Thyroid gland (tissue), 4 donors: ENCODE results near the gene PABPN1L. TPM values are rescaled to one million over a fixed set of nuclear protein-coding genes. Genes with fewer than 3 reads are reported as not detected.

Experiments
- DNase-seq, 2 donors: peaks; one replicate each; pipeline ENCODE4 v3.0.0-alpha.2; 2019
- H3K27ac ChIP-seq, 3 donors: fragments of 200-600 bp; sonication (generic); 1 replicate in 2 of 3; 2 replicates in 1 of 3; pipeline ENCODE4 v1.5.1; 2016 to 2019; ENCODE audit warnings: mild to moderate bottlenecking in 1 of 3, moderate library complexity in 1 of 3
- H3K27me3 ChIP-seq: fragments of 200-600 bp; sonication (generic); one replicate; pipeline ENCODE4 v1.5.1; 2019
- H3K36me3 ChIP-seq, 2 donors: fragments of 200-600 bp; sonication (generic); one replicate each; pipeline ENCODE4 v1.5.1; 2016 to 2019
- H3K4me1 ChIP-seq, 2 donors: fragments of 200-600 bp; sonication (generic); one replicate each; pipeline ENCODE4 v1.5.1; 2017 to 2019
- H3K4me3 ChIP-seq, 3 donors: fragments of 200-600 bp; sonication (generic); replicated peaks in 1 of 3; 1 replicate in 2 of 3; 2 replicates in 1 of 3; pipeline ENCODE4 v1.5.1; 2016; ENCODE audit warnings: mild to moderate bottlenecking in 1 of 3
- H3K9me3 ChIP-seq: fragments of 200-600 bp; sonication (generic); one replicate; pipeline ENCODE4 v1.5.1; 2017
- CTCF ChIP-seq, 6 experiments: fragments of 200-600 bp in 3 of 6; fragments of 450-650 bp in 3 of 6; sonication (generic) in 3 of 6; IDR thresholded peaks; one replicate each; pipeline ENCODE4 v1.5.1; 2016 to 2019; ENCODE audit warnings: antibody characterized with exemption in 6 of 6, mild to moderate bottlenecking in 2 of 6, inconsistent platforms in 1 of 6, moderate library complexity in 1 of 6
- POLR2A ChIP-seq, 2 donors: fragments of 450-650 bp; IDR thresholded peaks; one replicate each; pipeline ENCODE4 v1.6.1; 2017; ENCODE audit warnings: antibody characterized with exemption in 2 of 2, mild to moderate bottlenecking in 2 of 2, moderate library complexity in 1 of 2
- WGBS, 2 donors: methylation state at CpG; one replicate each; pipeline ENCODE4 v1.1.5; 2017; 5-methylcytosine and 5-hydroxymethylcytosine counted together
- intact Hi-C: fragments of 100-400 bp; cut with DNase I; formaldehyde crosslinking; loops from one replicate; pipeline ENCODE4 v1.15.1; 2023
- total RNA-seq, 4 donors: library from RNA; depleted of rRNA; stranded (reverse); fragments of >200 nt; gene quantifications; one replicate each; pipeline ENCODE4 v1.2.3, GENCODE V29; 2016

The PABPN1L gene
- total RNA-seq, 4 donors from 2014 or later, result not detected

GRCh38 chr16:88822281-88823040, 44.0 kb downstream of the PABPN1L start:
- H3K9me3 ChIP-seq, result no peaks in the 10 kb centered on the region
- no peak for DNase-seq
- H3K36me3 ChIP-seq, result no peaks in the 10 kb centered on the region
- H3K27me3 ChIP-seq, result no peaks in the 10 kb centered on the region
- intact Hi-C loops, result no loop called here
- TF ChIP-seq POLR2A (IDR thresholded peaks at IDR 0.05) (no peak), CTCF (IDR thresholded peaks at IDR 0.05) (no peak)
- H3K27ac ChIP-seq, result no peak overlapping the region
- no peaks in the 10 kb centered on the region for H3K4me1 ChIP-seq
- 95 to 98% methylated on average over 8 to 15 of the region's 24 CpGs for WGBS, 2 donors
- no peak overlapping the region for H3K4me3 ChIP-seq

- Histone ChIP-seq H3K36me3 (no peaks in the 10 kb centered on the region), H3K9me3 (no peaks in the 10 kb centered on the region), H3K27ac (no peak overlapping the region), H3K4me1 (no peaks in the 10 kb centered on the region), H3K4me3 (no peak overlapping the region), H3K27me3 (no peaks in the 10 kb centered on the region)
- no peak for TF ChIP-seq CTCF (IDR thresholded peaks at IDR 0.05)
- WGBS, 2 donors, result 87 to 94% methylated on average over 5 to 16 of the region's 22 CpGs
- intact Hi-C loops, result no loop called here
- no peak for DNase-seq
Observed at GRCh38 chr16:88821168-88821850, 45.2 kb downstream of the PABPN1L start.

GRCh38 chr16:88820385-88821025, 46.0 kb downstream of the PABPN1L start:
- no peaks in the 10 kb centered on the region for H3K9me3 ChIP-seq
- intact Hi-C loops, result no loop called here
- H3K4me1 ChIP-seq, result no peaks in the 10 kb centered on the region
- no peak overlapping the region for H3K27ac ChIP-seq
- no peak for DNase-seq
- 86 to 93% methylated on average over 7 to 12 of the region's 20 CpGs for WGBS, 2 donors
- H3K27me3 ChIP-seq, result no peaks in the 10 kb centered on the region
- TF ChIP-seq CTCF (IDR thresholded peaks at IDR 0.05) (no peak), POLR2A (IDR thresholded peaks at IDR 0.05) (no peak)
- H3K36me3 ChIP-seq, result no peaks in the 10 kb centered on the region
- no peak overlapping the region for H3K4me3 ChIP-seq

- 86 to 91% methylated on average over 15 to 16 of the region's 16 CpGs for WGBS, 2 donors
- no peak overlapping the region for H3K27ac ChIP-seq
- H3K9me3 ChIP-seq, result no peaks in the 10 kb centered on the region
- no peaks in the 10 kb centered on the region for H3K4me1 ChIP-seq
- no peak overlapping the region for H3K4me3 ChIP-seq
- no peaks in the 10 kb centered on the region for H3K27me3 ChIP-seq
- intact Hi-C loops, result loop anchor here (10.0 kb wide), 2 partner anchors 276 to 396 kb away; partner anchors contain the start of genes ACSF3 and ZNF778
- no peaks in the 10 kb centered on the region for H3K36me3 ChIP-seq
- no peak for TF ChIP-seq POLR2A (IDR thresholded peaks at IDR 0.05)
- TF ChIP-seq CTCF (IDR thresholded peaks at IDR 0.05), result no peak
- no peak for DNase-seq
Observed at GRCh38 chr16:88819126-88819525, 47.3 kb downstream of the PABPN1L start.

GRCh38 chr16:88818575-88818874, 47.9 kb downstream of the PABPN1L start:
- 86 to 89% methylated on average over 18 of the region's 18 CpGs for WGBS, 2 donors
- no peak overlapping the region for H3K4me3 ChIP-seq
- no peaks in the 10 kb centered on the region for H3K4me1 ChIP-seq
- no peak overlapping the region for H3K27ac ChIP-seq
- H3K9me3 ChIP-seq, result no peaks in the 10 kb centered on the region
- H3K27me3 ChIP-seq, result no peaks in the 10 kb centered on the region
- H3K36me3 ChIP-seq, result no peaks in the 10 kb centered on the region
- no peak for TF ChIP-seq POLR2A (IDR thresholded peaks at IDR 0.05)
- DNase-seq, result no peak
- intact Hi-C loops, result loop anchor here (10.0 kb wide), 2 partner anchors 276 to 396 kb away; partner anchors contain the start of genes ACSF3 and ZNF778
